Calu3 (cell line): ENCODE data around the gene SAMD5. TPM values are rescaled to one million over a fixed set of nuclear protein-coding genes. Genes with fewer than 3 reads are reported as not detected.

Source experiments
- BruUV-seq: library from RNA; stranded (reverse); fragments of 400-500 nt; replicated peaks from 2 replicates; lab custom pipeline; 2021; lab: Mats Ljungman, UMichigan
- CTCF ChIA-PET: fragments of 300-600 bp; sonication (Branson Sonifier 250); formaldehyde crosslinking; loops from one replicate; lab custom pipeline; 2022; ENCODE audit warnings: antibody characterized with exemption; lab: Charles Lee
- DNase-seq: peaks from one replicate; pipeline ENCODE4 v3.0.0; 2022
- H3K27ac Mint-ChIP-seq: one replicate; pipeline ENCODE4 v1.8.0; 2022; ENCODE audit warnings: mixed read lengths; ENCODE audit not compliant: unreplicated experiment
- H3K27me3 Mint-ChIP-seq: one replicate; pipeline ENCODE4 v1.8.0; 2022; ENCODE audit warnings: mixed read lengths; ENCODE audit not compliant: unreplicated experiment
- H3K36me3 Mint-ChIP-seq: one replicate; pipeline ENCODE4 v1.8.0; 2022; ENCODE audit warnings: mild to moderate bottlenecking, moderate library complexity, mixed read lengths; ENCODE audit not compliant: insufficient read depth, unreplicated experiment
- H3K4me1 Mint-ChIP-seq: one replicate; pipeline ENCODE4 v1.8.0; 2022; ENCODE audit warnings: mild to moderate bottlenecking, low read depth, mixed read lengths; ENCODE audit not compliant: unreplicated experiment
- H3K4me3 Mint-ChIP-seq: one replicate; pipeline ENCODE4 v1.8.0; 2022; ENCODE audit warnings: mild to moderate bottlenecking, low read depth, moderate library complexity, mixed read lengths; ENCODE audit not compliant: unreplicated experiment
- H3K9me3 Mint-ChIP-seq: one replicate; pipeline ENCODE4 v1.8.0; 2022; ENCODE audit warnings: low read depth, mixed read lengths; ENCODE audit not compliant: unreplicated experiment
- CTCF ChIP-seq: fragments of 200-600 bp; IDR thresholded peaks from one replicate; pipeline ENCODE4 v1.8.0; 2022; ENCODE audit warnings: antibody characterized with exemption; ENCODE audit not compliant: unreplicated experiment
- intact Hi-C: fragments of 100-400 bp; cut with micrococcal nuclease; formaldehyde crosslinking; loops from one replicate; pipeline ENCODE4 v1.10.0; 2022; ENCODE audit not compliant: unreplicated experiment
- total RNA-seq: library from RNA; stranded (reverse); gene quantifications from 2 replicates; pipeline ENCODE4 v1.2.3, GENCODE V29; 2022

SAMD5 gene
- total RNA-seq, 1 experiment from 2014 or later = 0.76 TPM

- no TSS peak for BruUV-seq
- H3K27me3 Mint-ChIP-seq = no peaks in the 10 kb centered on the region
- H3K4me3 Mint-ChIP-seq = no peak overlapping the region
- H3K27ac Mint-ChIP-seq = no peak overlapping the region
- no peak for DNase-seq
- CTCF ChIA-PET = no interaction called here
- H3K36me3 Mint-ChIP-seq = no peaks in the 10 kb centered on the region
- no peaks in the 10 kb centered on the region for H3K4me1 Mint-ChIP-seq
- intact Hi-C loops = no loop called here
- H3K9me3 Mint-ChIP-seq = no peaks in the 10 kb centered on the region
- no peak for TF ChIP-seq CTCF
Observed at GRCh38 chr6:147588469-147588868, 80.0 kb downstream of the SAMD5 start.

- H3K9me3 Mint-ChIP-seq = no peaks in the 10 kb centered on the region
- intact Hi-C loops = no loop called here
- CTCF ChIA-PET = no interaction called here
Observed at GRCh38 chr6:147589739-147590250, 81.3 kb downstream of the SAMD5 start.

GRCh38 chr6:147595961-147596360 is 87.5 kb downstream of the SAMD5 start:
- CTCF ChIA-PET = no interaction called here
- no peak overlapping the region for H3K4me3 Mint-ChIP-seq
- no peaks in the 10 kb centered on the region for H3K4me1 Mint-ChIP-seq
- no peak overlapping the region for H3K27ac Mint-ChIP-seq
- H3K27me3 Mint-ChIP-seq = no peaks in the 10 kb centered on the region
- no peaks in the 10 kb centered on the region for H3K36me3 Mint-ChIP-seq
- TF ChIP-seq CTCF = no peak
- intact Hi-C loops = no loop called here
- H3K9me3 Mint-ChIP-seq = no peaks in the 10 kb centered on the region
- DNase-seq = no peak
- BruUV-seq = no TSS peak

More at GRCh38 chr6:147589739-147590250, 81.3 kb downstream of the SAMD5 start:
- H3K27ac Mint-ChIP-seq = no peak overlapping the region
- no peaks in the 10 kb centered on the region for H3K36me3 Mint-ChIP-seq
- no peaks in the 10 kb centered on the region for H3K4me1 Mint-ChIP-seq
- no TSS peak for BruUV-seq
- DNase-seq = no peak
- no peak for TF ChIP-seq CTCF
- no peaks in the 10 kb centered on the region for H3K27me3 Mint-ChIP-seq
- H3K4me3 Mint-ChIP-seq = no peak overlapping the region

- no peak for DNase-seq
- no peak for TF ChIP-seq CTCF
- Mint-ChIP-seq H3K4me1 (no peaks in the 10 kb centered on the region), H3K27ac (no peak overlapping the region), H3K27me3 (no peaks in the 10 kb centered on the region), H3K9me3 (no peaks in the 10 kb centered on the region), H3K36me3 (no peaks in the 10 kb centered on the region), H3K4me3 (no peak overlapping the region)
- no TSS peak for BruUV-seq
- intact Hi-C loops = no loop called here
- CTCF ChIA-PET = no interaction called here
Observed at GRCh38 chr6:147603392-147604081, 95.0 kb downstream of the SAMD5 start.
